Stimulated activated naive CD4-positive, alpha-beta T cell treated with Interleukin-2 at 50 U/mL for 16 hours (primary cell): ENCODE data around the gene WAS.

Experiments used
- DNase-seq: peaks from one replicate; lab custom pipeline; 2025; lab: John Stamatoyannopoulos, UW

The WAS gene

DNA sequence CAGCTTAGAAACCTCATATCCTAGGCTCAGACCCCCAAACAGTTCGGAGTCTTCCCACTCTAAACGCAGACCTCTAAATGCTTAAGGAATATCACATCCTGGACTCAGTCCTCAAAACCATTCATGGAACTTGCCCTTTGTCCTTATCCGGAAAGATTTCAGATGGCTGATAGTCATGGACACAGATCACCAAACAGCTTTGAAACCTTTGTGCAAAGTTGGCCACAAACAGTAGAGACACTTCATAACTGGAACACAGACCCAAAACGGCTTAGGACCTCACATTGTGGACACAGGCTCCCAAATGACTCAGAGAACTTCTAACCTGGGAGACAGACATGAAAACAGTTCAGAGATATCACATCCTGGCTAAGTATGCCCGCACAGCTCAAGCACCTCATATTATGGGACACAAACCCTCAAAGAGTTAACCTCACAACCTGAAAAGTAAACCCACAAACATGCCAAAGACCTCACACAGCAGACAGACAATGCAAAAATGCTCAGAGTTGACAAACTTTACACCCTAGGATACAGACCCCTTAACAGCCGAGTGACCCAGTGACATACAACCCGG, 28.4 kb downstream of the WAS start:
- no peak for DNase-seq

DNA sequence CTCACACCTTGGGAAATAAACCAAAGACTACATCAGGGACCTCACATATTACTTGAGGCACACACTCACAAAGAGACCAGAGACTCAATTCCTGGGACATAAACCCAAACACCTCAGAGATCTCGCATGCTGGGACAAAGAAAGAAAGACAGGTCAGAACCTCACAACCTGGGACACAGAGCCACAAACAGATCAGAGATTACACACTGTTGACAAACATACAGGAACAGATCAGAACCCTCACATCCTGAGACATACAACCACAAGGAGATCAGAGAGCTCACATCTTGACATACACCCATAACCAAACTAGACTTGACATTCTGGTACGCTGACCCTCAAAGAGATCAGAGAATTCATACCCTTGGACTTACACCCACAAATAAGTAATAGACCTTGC, 30.2 kb downstream of the WAS start:
- DNase-seq = no peak

DNA sequence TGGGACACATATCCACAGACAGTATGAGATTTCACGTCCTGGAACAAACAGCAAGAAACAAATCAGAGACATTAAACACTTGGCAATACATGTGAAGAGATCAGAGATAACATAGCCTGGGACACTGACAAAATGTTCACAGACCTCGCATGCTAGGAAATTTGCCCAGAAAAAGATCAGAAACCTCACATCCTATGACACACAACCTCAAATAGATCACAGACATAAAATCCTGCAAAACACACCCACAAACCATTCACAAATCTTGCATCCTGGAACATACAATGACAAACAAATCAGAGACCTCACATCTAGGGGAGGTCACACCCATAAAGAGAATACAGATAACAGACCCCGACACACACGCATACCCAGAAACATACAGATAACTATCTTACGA, 31.0 kb downstream of the WAS start:
- DNase-seq = no peak

DNA sequence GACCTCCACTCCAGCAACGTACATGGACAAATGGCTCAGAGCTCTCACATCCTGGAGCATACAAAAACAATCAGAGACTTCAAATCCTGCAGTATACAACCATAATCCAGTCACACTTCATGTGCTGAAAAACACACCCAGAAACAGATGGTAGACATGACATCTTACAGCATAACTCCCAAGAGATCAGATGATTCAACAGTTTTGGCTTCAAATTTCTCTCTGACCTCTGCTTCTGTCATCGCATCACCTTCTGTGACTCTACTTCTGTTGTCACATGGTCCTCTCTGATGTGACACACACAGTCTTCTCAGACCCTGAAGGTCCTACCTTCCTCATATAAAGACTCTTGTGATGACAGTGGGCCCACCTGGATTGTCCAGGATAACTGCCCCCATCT, 31.5 kb downstream of the WAS start:
- no peak for DNase-seq

- no peak for DNase-seq
These were observed 32.4 kb downstream of the WAS start for GRCh38 chrX:48715876-48716502.

GRCh38 chrX:48719958-48720357, 36.4 kb downstream of the WAS start:
- DNase-seq = no peak

- no peak for DNase-seq
These were observed 37.1 kb downstream of the WAS start for GRCh38 chrX:48720577-48721250.

DNA sequence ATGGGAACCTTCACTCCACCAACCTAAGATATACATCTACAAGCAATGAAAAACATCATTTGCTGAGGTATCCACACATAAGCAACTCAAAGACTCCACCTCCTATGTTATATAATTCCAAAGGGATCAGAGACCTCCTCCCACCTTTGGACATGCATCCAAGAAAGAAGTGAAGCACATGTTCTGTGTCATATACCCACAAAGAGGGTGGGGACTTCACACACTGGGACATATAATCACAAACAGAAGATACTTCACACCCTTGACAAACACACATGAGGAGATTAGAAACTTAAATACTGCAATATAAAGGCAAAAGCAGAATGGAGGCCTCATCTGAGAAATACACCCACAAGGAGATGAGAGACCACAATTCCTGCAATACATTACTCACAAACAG, 38.3 kb downstream of the WAS start:
- no peak for DNase-seq

DNA sequence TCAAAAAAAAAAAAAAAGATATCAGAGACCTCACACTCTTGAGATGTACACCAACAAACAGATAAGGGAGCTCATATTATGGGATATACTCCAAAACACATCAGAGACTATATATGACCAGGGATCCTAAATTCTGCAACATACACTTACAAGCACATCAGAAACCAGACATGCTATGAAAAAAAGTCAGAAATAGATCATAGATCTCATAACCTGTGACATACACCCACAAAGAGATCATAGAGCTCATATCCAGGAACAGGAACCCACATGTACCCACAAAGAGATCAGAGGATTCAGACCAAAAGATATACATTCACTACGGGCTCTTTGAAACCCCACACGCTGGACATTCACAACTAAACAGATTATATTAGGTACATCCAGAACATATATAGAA, 43.0 kb downstream of the WAS start:
- no peak for DNase-seq

DNA sequence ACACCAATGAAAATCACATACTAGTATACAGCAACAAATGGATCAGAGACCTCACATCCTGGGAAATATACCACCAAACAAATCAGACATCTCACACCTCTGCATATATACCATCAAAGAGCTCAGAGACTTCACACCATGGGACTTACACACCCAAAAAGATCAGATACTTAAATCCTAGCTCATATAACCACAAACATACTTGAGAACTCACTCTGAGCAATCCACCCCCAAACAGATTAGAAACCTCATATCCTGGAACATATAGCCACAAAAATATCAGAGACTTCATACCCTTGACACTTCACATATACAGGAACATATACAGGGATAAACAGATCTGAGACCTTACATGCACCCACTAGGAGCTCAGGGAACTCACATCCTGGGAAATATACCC, 45.1 kb downstream of the WAS start:
- no peak for DNase-seq

- no peak for DNase-seq
These were observed 52.7 kb downstream of the WAS start for GRCh38 chrX:48736303-48736702.

DNA sequence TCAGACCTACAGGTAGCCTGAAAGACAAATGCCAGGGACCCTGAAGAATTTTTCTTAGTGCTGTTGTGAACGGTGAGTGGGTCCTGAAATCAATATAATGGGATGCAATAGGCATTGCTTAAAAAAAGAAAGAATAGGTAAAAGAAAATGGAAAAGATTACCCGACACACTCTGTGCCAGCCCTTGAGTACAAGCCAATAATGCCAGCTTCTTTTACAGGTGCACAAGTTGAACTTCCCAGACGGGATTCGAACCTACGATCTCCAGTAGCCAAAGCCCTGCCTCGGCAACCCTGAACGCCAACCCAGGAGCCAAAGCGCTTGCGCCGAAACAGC, 53.2 kb downstream of the WAS start:
- DNase-seq = no peak

GRCh38 chrX:48737213-48737938, 53.8 kb downstream of the WAS start:
- DNase-seq = peak; percentile 87

DNA sequence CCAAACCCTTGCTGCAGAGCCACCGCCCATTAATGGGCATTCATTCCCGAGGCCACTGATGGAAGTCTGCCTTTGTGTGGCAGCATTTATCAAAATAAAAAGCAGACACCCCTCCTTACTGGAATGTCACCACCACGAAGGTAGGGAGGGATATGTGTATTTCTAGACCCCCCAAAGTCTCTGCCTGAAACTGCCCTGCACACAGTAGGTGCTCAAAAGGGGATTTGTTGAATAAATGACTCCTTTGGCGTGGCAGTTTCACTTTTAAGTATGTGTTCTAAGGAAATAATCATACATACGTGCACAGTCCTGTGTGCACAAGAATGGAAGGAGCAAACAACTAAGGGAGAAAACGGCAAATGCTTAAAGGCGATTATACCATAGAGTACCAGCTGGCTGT, 54.3 kb downstream of the WAS start:
- no peak for DNase-seq
